ENCODE measurements around the gene MORC3.

GRCh38 chr21:36321325-36322082 lies 1.5 kb downstream of the MORC3 start:
- TF ChIP-seq EZH2 (IDR thresholded peaks at IDR 0.05), result no peak
- no peak for TF ChIP-seq CTCF (IDR thresholded peaks at IDR 0.05)

Measured in neural progenitor cell (in vitro differentiated cells).